MCF 10A (cell line): Measurements from ENCODE around the gene KCNMB1. TPM values are rescaled to one million over a fixed set of nuclear protein-coding genes. Genes with fewer than 3 reads are reported as not detected.
A peak's percentile ranks its signal among the peaks of the same experiment; 100 is the strongest.

Experiments used
- BruUV-seq: library from RNA; stranded (reverse); fragments of 400-500 nt; replicated peaks from 2 replicates; lab custom pipeline; 2021; lab: Mats Ljungman, UMichigan
- CTCF ChIA-PET: fragments of 300-600 bp; sonication (Branson Sonifier 250); formaldehyde crosslinking; extraction: SDS; loops from one replicate; lab custom pipeline; 2021; ENCODE audit warnings: antibody characterized with exemption, inconsistent platforms; lab: Yijun Ruan, JAX
- POLR2A ChIA-PET: fragments of 300-600, 350-650 bp; sonication (Branson Sonifier 250); formaldehyde crosslinking; extraction: SDS; loops from one replicate; lab custom pipeline; 2020; ENCODE audit warnings: antibody characterized with exemption, inconsistent platforms; lab: Yijun Ruan, JAX
- DNase-seq: peaks from one replicate; pipeline ENCODE4 v3.0.0-alpha.2; 2018; ENCODE audit not compliant: unreplicated experiment
- H3K27ac Mint-ChIP-seq: one replicate; pipeline ENCODE4 v1.8.0; 2022; ENCODE audit warnings: mild to moderate bottlenecking, low read depth, mixed read lengths; ENCODE audit not compliant: unreplicated experiment
- H3K27me3 Mint-ChIP-seq: one replicate; pipeline ENCODE4 v1.8.0; 2022; ENCODE audit warnings: mixed read lengths; ENCODE audit not compliant: insufficient read depth, unreplicated experiment
- H3K36me3 Mint-ChIP-seq: one replicate; pipeline ENCODE4 v1.8.0; 2022; ENCODE audit warnings: mild to moderate bottlenecking, moderate library complexity, mixed read lengths; ENCODE audit not compliant: insufficient read depth, unreplicated experiment
- H3K4me1 Mint-ChIP-seq: one replicate; pipeline ENCODE4 v1.8.0; 2022; ENCODE audit warnings: mixed read lengths; ENCODE audit not compliant: insufficient read depth, unreplicated experiment
- H3K4me3 Mint-ChIP-seq: one replicate; pipeline ENCODE4 v1.8.0; 2022; ENCODE audit warnings: mild to moderate bottlenecking, moderate library complexity, mixed read lengths; ENCODE audit not compliant: unreplicated experiment
- H3K9me3 Mint-ChIP-seq: one replicate; pipeline ENCODE4 v1.8.0; 2022; ENCODE audit warnings: mixed read lengths; ENCODE audit not compliant: unreplicated experiment
- intact Hi-C: fragments of 100-400 bp; cut with micrococcal nuclease; formaldehyde crosslinking; loops from 2 replicates; pipeline ENCODE4 v1.14.1; 2022
- total RNA-seq: library from RNA; stranded (reverse); gene quantifications from 2 replicates; pipeline ENCODE4 v1.2.3, GENCODE V29; 2022
- TF ChIP-seq, protein P1 (sequence below): fragments of 200-600 bp; IDR thresholded peaks from one replicate; pipeline ENCODE4 v1.8.0; 2022; ENCODE audit warnings: antibody characterized with exemption, mild to moderate bottlenecking; ENCODE audit not compliant: unreplicated experiment

The KCNMB1 gene
- total RNA-seq, 1 experiment from 2014 or later: not detected

DNA sequence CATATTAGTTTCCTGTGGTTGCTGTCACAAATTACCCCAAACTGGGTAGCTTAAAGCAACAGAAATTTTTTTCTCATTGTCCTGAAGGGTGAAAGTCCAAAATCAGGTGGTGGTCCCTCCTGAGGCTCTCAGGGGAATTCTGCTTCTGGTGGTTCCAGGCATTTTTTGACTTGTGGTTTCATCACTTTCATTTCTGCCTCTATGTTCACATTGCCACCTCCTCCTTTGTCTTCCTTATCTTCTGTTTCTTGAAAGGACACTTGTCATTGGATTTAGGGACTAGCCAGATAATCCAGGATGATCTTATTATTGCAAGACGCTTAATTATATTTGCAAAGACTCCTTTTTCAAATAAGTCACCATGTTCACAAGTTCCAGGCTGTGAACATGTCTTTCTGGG lies 43.2 kb downstream of the KCNMB1 start:
- intact Hi-C loops: no loop called here
- TF ChIP-seq, protein P1, sequence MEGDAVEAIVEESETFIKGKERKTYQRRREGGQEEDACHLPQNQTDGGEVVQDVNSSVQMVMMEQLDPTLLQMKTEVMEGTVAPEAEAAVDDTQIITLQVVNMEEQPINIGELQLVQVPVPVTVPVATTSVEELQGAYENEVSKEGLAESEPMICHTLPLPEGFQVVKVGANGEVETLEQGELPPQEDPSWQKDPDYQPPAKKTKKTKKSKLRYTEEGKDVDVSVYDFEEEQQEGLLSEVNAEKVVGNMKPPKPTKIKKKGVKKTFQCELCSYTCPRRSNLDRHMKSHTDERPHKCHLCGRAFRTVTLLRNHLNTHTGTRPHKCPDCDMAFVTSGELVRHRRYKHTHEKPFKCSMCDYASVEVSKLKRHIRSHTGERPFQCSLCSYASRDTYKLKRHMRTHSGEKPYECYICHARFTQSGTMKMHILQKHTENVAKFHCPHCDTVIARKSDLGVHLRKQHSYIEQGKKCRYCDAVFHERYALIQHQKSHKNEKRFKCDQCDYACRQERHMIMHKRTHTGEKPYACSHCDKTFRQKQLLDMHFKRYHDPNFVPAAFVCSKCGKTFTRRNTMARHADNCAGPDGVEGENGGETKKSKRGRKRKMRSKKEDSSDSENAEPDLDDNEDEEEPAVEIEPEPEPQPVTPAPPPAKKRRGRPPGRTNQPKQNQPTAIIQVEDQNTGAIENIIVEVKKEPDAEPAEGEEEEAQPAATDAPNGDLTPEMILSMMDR: no peak
- BruUV-seq: no TSS peak

GRCh38 chr5:170343177-170343576 lies 46.0 kb downstream of the KCNMB1 start:
- no TSS peak for BruUV-seq
- ChIA-PET CTCF (interaction anchor here (0.9 to 1.2 kb wide), 4 partner anchors 8 to 363 kb away, joined by 3 to 5 read pairs (median 3); partner anchors contain the start of gene INSYN2B), POLR2A (interaction anchor here (0.6 to 1.4 kb wide), 4 partner anchors 10 to 35 kb away, joined by 3 read pairs; no protein-coding TSS in a partner anchor)
- Mint-ChIP-seq H3K27ac (no peak overlapping the region), H3K4me1 (no peaks in the 10 kb centered on the region), H3K27me3 (peaks cover 22% of the 10 kb centered on the region), H3K9me3 (no peaks in the 10 kb centered on the region), H3K4me3 (no peak overlapping the region), H3K36me3 (no peaks in the 10 kb centered on the region)
- DNase-seq: no peak
- TF ChIP-seq, protein P1: no peak
- intact Hi-C loops: no loop called here

More for the DNA sequence above, 43.2 kb downstream of the KCNMB1 start:
- no peak for DNase-seq
- Mint-ChIP-seq H3K27ac (no peak overlapping the region), H3K36me3 (no peaks in the 10 kb centered on the region), H3K4me3 (no peak overlapping the region), H3K27me3 (peaks cover 28% of the 10 kb centered on the region), H3K9me3 (no peaks in the 10 kb centered on the region), H3K4me1 (no peaks in the 10 kb centered on the region)
- ChIA-PET CTCF (interaction anchor here (0.9 kb wide), 1 partner anchor 78 kb away, joined by 3 read pairs; no protein-coding TSS in a partner anchor), POLR2A (no interaction called here)

GRCh38 chr5:170342153-170342725 lies 46.9 kb downstream of the KCNMB1 start:
- H3K27ac Mint-ChIP-seq: no peak overlapping the region
- ChIA-PET CTCF (interaction anchor here (0.7 to 2.3 kb wide), 8 partner anchors 9 to 362 kb away, joined by 3 to 8 read pairs (median 3); partner anchors contain the start of gene INSYN2B), POLR2A (interaction anchor here (0.7 to 1.4 kb wide), 3 partner anchors 24 to 160 kb away, joined by 3 read pairs; no protein-coding TSS in a partner anchor)
- intact Hi-C loops: no loop called here
- no peak overlapping the region for H3K4me3 Mint-ChIP-seq
- TF ChIP-seq, protein P1: no peak
- H3K27me3 Mint-ChIP-seq: peaks cover 13% of the 10 kb centered on the region
- H3K36me3 Mint-ChIP-seq: no peaks in the 10 kb centered on the region
- peak; percentile 47 for DNase-seq
- H3K4me1 Mint-ChIP-seq: no peaks in the 10 kb centered on the region
- no peaks in the 10 kb centered on the region for H3K9me3 Mint-ChIP-seq
- no TSS peak for BruUV-seq

GRCh38 chr5:170341545-170341944 lies 47.6 kb downstream of the KCNMB1 start:
- intact Hi-C loops: no loop called here
- Mint-ChIP-seq H3K27ac (no peak overlapping the region), H3K36me3 (no peaks in the 10 kb centered on the region), H3K4me3 (no peak overlapping the region), H3K4me1 (no peaks in the 10 kb centered on the region), H3K27me3 (peaks cover 11% of the 10 kb centered on the region), H3K9me3 (no peaks in the 10 kb centered on the region)
- ChIA-PET CTCF (interaction anchor here (0.7 to 2.3 kb wide), 6 partner anchors 14 to 116 kb away, joined by 3 to 8 read pairs (median 4); no protein-coding TSS in a partner anchor), POLR2A (interaction anchor here (0.9 kb wide), 1 partner anchor 9 kb away, joined by 3 read pairs; no protein-coding TSS in a partner anchor)
- no peak for DNase-seq
- TF ChIP-seq, protein P1: no peak
- BruUV-seq: no TSS peak
